Endothelial cell of umbilical vein (primary cell): Measurements from ENCODE around the gene SCYGR4. TPM values are rescaled to one million over a fixed set of nuclear protein-coding genes. Genes with fewer than 3 reads are reported as not detected.

Experiments used
- Bru-seq: library from RNA; stranded (reverse); fragments of 400-500 nt; gene quantifications from one replicate; lab custom pipeline; 2021; lab: Mats Ljungman, UMichigan
- BruChase-seq, 2 experiments: library from RNA; stranded (reverse); fragments of 400-500 nt; gene quantifications; one replicate each; lab custom pipeline; 2021; lab: Mats Ljungman, UMichigan
- BruUV-seq: library from RNA; stranded (reverse); fragments of 400-500 nt; replicated peaks from 2 replicates; lab custom pipeline; 2021; lab: Mats Ljungman, UMichigan
- CTCF ChIA-PET: fragments of 300-600, 350-600 bp; sonication (Branson Sonifier 250); formaldehyde crosslinking; loops from one replicate; lab custom pipeline; 2021; ENCODE audit warnings: antibody characterized with exemption, inconsistent platforms; lab: Charles Lee
- POLR2A ChIA-PET: fragments of 300-600, 350-600 bp; sonication (Branson Sonifier 250); formaldehyde crosslinking; loops from one replicate; lab custom pipeline; 2021; ENCODE audit warnings: antibody characterized with exemption, inconsistent platforms; lab: Charles Lee
- DNase-seq: peaks from one replicate; pipeline ENCODE4 v3.0.0-alpha.2; 2011; ENCODE audit warnings: low read depth, low spot score
- FAIRE-seq: peaks from 2 replicates; lab custom pipeline; 2011; peaks lifted over from hg19 to GRCh38; lab: Jason Lieb, UNC
- H2AFZ ChIP-seq: 2 replicates; pipeline ENCODE4 v1.6.0; 2012; ENCODE audit warnings: low read depth, low read length, control low read depth, inconsistent platforms
- H3K27ac ChIP-seq: 2 replicates; pipeline ENCODE4 v1.5.1; 2011; ENCODE audit warnings: low read depth, mild to moderate bottlenecking, control low read depth, low read length, moderate library complexity; ENCODE audit not compliant: insufficient read depth
- H3K27me3 ChIP-seq, 2 experiments: 2 replicates each; pipeline versions ENCODE4 v1.6.0 to v1.6.1; 2011; ENCODE audit warnings: low read length in 2 of 2, mixed read lengths in 1 of 2; ENCODE audit not compliant: control insufficient read depth in 2 of 2, insufficient read depth in 2 of 2
- H3K36me3 ChIP-seq, 2 experiments: 2 replicates in 1 of 2; 3 replicates in 1 of 2; pipeline ENCODE4 v1.5.1; 2011; ENCODE audit warnings: low read length in 2 of 2, mild to moderate bottlenecking in 1 of 2, moderate library complexity in 1 of 2; ENCODE audit not compliant: control insufficient read depth in 2 of 2, insufficient read depth in 2 of 2; ENCODE audit errors: extremely low read depth in 1 of 2
- H3K4me1 ChIP-seq: 3 replicates; pipeline ENCODE4 v1.5.1; 2011; ENCODE audit warnings: mild to moderate bottlenecking, low read length; ENCODE audit not compliant: control insufficient read depth, insufficient read depth; ENCODE audit errors: extremely low read depth
- H3K4me2 ChIP-seq: 2 replicates; pipeline ENCODE4 v1.6.1; 2011; ENCODE audit warnings: low read length, control low read depth, mixed read lengths; ENCODE audit not compliant: insufficient read depth
- H3K4me3 ChIP-seq, 3 experiments: fragments of 200-600 bp in 1 of 3; sonication (generic), shearing (Covaris generic) in 1 of 3; replicated peaks in 1 of 3; 2 replicates each; pipeline ENCODE4 v1.5.1; 2011 to 2016; ENCODE audit warnings: control low read depth in 3 of 3, low read length in 3 of 3, mild to moderate bottlenecking in 2 of 3, inconsistent platforms in 1 of 3, low read depth in 1 of 3, moderate library complexity in 1 of 3; ENCODE audit not compliant: insufficient read depth in 1 of 3
- H3K79me2 ChIP-seq: 2 replicates; pipeline ENCODE4 v1.6.0; 2012; ENCODE audit warnings: low read length, inconsistent platforms; ENCODE audit not compliant: control insufficient read depth, insufficient read depth
- H3K9ac ChIP-seq: replicated peaks from 2 replicates; pipeline ENCODE3; 2011; ENCODE audit warnings: low read length, control low read depth; ENCODE audit not compliant: insufficient read depth; ENCODE audit errors: extremely low read depth
- H3K9me1 ChIP-seq: replicated peaks from 3 replicates; pipeline ENCODE4 v1.6.0; 2011; ENCODE audit warnings: mild to moderate bottlenecking, low read length; ENCODE audit not compliant: control insufficient read depth, insufficient read depth; ENCODE audit errors: extremely low read depth
- H3K9me3 ChIP-seq: replicated peaks from 2 replicates; pipeline ENCODE4 v1.5.1; 2012; ENCODE audit warnings: low read length, inconsistent platforms; ENCODE audit not compliant: control insufficient read depth, insufficient read depth
- H4K20me1 ChIP-seq: replicated peaks from 2 replicates; pipeline ENCODE3; 2011; ENCODE audit warnings: mild to moderate bottlenecking, low read length; ENCODE audit not compliant: control insufficient read depth, insufficient read depth; ENCODE audit errors: extremely low read depth
- EZH2 ChIP-seq: IDR thresholded peaks from 2 replicates; pipeline ENCODE4 v1.6.1; 2012; ENCODE audit warnings: borderline replicate concordance, low read depth, mild to moderate bottlenecking, moderate library complexity, low read length, inconsistent platforms; ENCODE audit not compliant: severe bottlenecking
- FOS ChIP-seq: IDR thresholded peaks from 2 replicates; pipeline ENCODE4 v1.6.1; 2011; ENCODE audit warnings: mild to moderate bottlenecking, low read length, moderate library complexity, borderline replicate concordance; ENCODE audit not compliant: insufficient read depth
- GATA2 ChIP-seq: IDR thresholded peaks from 2 replicates; pipeline ENCODE4 v1.7.0; 2011; ENCODE audit warnings: low read depth, mild to moderate bottlenecking, moderate library complexity, mixed read lengths, low read length; ENCODE audit not compliant: insufficient read length, insufficient read depth
- JUN ChIP-seq: IDR thresholded peaks from 2 replicates; pipeline ENCODE4 v1.6.1; 2011; ENCODE audit warnings: borderline replicate concordance, low read depth; ENCODE audit not compliant: insufficient read length, insufficient read depth
- MYC ChIP-seq: IDR thresholded peaks from one replicate; pipeline ENCODE4 v1.6.1; 2011; ENCODE audit warnings: mild to moderate bottlenecking, low read depth, low read length
- POLR2A ChIP-seq: IDR thresholded peaks from 2 replicates; pipeline ENCODE4 v1.6.1; 2012; ENCODE audit warnings: low read depth, mild to moderate bottlenecking, control low read depth, low read length
- POLR2AphosphoS5 ChIP-seq: IDR thresholded peaks from 2 replicates; pipeline ENCODE4 v1.6.1; 2012; ENCODE audit warnings: low read depth, mild to moderate bottlenecking, control low read depth, low read length, moderate library complexity; ENCODE audit not compliant: insufficient read depth
- dilution Hi-C: fragments of 300-500 bp; cut with MboI; formaldehyde crosslinking; loops from one replicate; pipeline ENCODE4 v1.15.0; 2019; ENCODE audit warnings: low sequenced_read_pairs; ENCODE audit not compliant: extremely low pct_ligation_motif_present
- intact Hi-C: fragments of 100-400 bp; cut with micrococcal nuclease; formaldehyde crosslinking; loops from one replicate; pipeline ENCODE4 v1.10.0; 2022
- long read RNA-seq: library from polyadenylated mRNA; stranded (forward); transcript quantifications from one replicate; pipeline ENCODE4 v2.0.0, GENCODE V29; 2021
- polyA minus RNA-seq, 3 experiments: library from RNA; depleted of rRNA, polyadenylated mRNA; stranded (reverse); fragments of >200 nt; gene quantifications; 1 replicate in 1 of 3; 2 replicates in 2 of 3; pipeline ENCODE4 v1.2.3, GENCODE V29; 2011
- polyA plus RNA-seq, 4 experiments: library from polyadenylated mRNA; depleted of rRNA in 3 of 4; stranded (reverse) in 3 of 4; unstranded in 1 of 4; fragments of >200 nt; gene quantifications; 2 replicates each; pipeline versions ENCODE4 v1.2.1 to v1.2.3, GENCODE V29; 2011 to 2012; ENCODE audit warnings: missing spikeins in 1 of 4
- total RNA-seq: library from RNA; stranded (reverse); gene quantifications from 2 replicates; pipeline ENCODE4 v1.2.3, GENCODE V29; 2021
- TF ChIP-seq, protein P1 (sequence below): IDR thresholded peaks from 2 replicates; pipeline ENCODE4 v1.6.1; 2011; ENCODE audit not compliant: insufficient read depth, insufficient read length
- TF ChIP-seq, protein P2 (sequence below), 2 donors: IDR thresholded peaks; 1 replicate in 1 of 2; 2 replicates in 1 of 2; pipeline ENCODE4 v1.5.1; 2011; ENCODE audit warnings: low read length in 2 of 2, mild to moderate bottlenecking in 2 of 2, moderate library complexity in 2 of 2, control low read depth in 1 of 2, inconsistent platforms in 1 of 2, low read depth in 1 of 2; ENCODE audit not compliant: insufficient read depth in 1 of 2; ENCODE audit errors: extremely low read depth in 1 of 2

Gene SCYGR4, protein sequence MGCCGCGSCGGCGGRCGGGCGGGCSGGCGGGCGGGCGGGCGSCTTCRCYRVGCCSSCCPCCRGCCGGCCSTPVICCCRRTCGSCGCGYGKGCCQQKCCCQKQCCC
- not detected in 2 replicates for total RNA-seq
- polyA plus RNA-seq, result not detected in 2 replicates
- not detected in 2 replicates for polyA plus RNA-seq (2011; cell fraction: cytosol; rRNA removed)
- polyA plus RNA-seq (2011; cell fraction: nucleus; rRNA removed), result not detected in 2 replicates
- not detected in 2 replicates for polyA plus RNA-seq (2012)
- not detected in 2 replicates for polyA minus RNA-seq
- not detected for polyA minus RNA-seq (2011; cell fraction: cytosol; rRNA and poly(A)+ RNA removed)
- not detected in 2 replicates for polyA minus RNA-seq (2011; cell fraction: nucleus; rRNA and poly(A)+ RNA removed)
- percentile 17 among the genes with signal in this experiment for Bru-seq, nascent RNA
- percentile 20 among the genes with signal in this experiment for BruChase-seq, experiment 1, labeled RNA remaining after a 6-hour chase
- BruChase-seq, experiment 2, labeled RNA remaining after a 2-hour chase, result percentile 20 among the genes with signal in this experiment
- long read RNA-seq, result 0 reads

DNA sequence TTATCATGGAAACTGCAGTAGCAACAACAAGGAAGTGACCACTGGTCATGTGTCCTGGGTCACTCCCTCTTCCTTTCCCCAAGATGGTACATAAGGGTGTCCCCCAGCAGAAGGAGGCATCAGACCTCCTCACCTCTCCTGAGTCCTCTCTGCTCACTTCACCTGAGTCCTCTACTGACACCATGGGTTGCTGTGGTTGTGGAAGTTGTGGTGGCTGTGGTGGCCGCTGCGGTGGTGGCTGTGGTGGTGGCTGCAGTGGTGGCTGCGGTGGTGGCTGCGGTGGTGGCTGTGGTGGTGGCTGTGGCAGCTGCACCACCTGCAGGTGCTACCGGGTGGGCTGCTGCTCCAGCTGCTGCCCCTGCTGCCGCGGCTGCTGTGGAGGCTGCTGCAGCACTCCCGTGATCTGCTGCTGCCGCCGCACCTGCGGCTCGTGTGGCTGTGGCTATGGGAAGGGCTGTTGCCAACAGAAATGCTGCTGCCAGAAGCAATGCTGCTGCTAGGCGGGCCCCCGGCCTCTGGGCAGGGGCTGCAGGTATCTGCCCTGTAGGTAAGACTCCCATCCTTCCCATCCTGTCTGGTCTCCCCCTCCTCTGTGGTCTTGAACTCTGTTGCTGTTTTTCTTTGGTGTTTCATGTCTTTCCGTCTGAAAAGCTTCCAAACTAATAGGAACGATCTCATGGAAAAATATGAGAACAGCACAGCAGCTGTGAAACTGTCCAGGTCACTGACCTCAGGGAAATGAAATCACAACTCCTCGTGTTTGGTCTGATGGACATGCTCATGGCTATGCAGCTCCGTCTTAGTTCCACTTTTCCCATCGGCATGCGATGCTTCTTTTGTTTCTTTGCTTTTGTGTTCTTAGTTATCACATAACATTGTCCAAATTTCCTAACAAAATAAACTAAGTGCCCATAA lies at the start of gene SCYGR4:
SCYGR4 (plus strand) TSS at position 183 of the 915 bp plus-strand sequence; CDS start at position 183, 0 bp downstream.
- no TSS peak for BruUV-seq
- no peak for FAIRE-seq
- H2AFZ ChIP-seq, result no peak within 1 kb of the TSS

DNA sequence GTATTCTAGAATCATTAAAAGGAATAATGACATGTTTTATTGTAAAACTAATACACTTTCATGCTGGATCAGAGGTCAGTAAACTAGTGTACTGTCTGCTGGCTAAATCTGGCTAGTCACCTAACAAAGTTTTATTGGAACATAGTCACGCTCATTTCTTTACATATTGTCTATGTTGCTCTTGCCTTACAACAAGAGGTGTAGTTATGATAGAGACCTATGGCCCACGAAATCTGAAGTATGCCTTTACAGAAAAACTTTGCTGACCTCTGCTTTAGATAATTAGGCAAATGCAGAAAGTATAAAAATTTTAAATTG lies 48.5 kb upstream of the SCYGR4 start:
- no peak overlapping the region for H3K4me2 ChIP-seq
- dilution Hi-C loops (no loop called here), intact Hi-C loops (loop anchor here (5.0 kb wide), 1 partner anchor 162 kb away; no protein-coding TSS in a partner anchor)
- FAIRE-seq (no peak), DNase-seq (no peak)
- no TSS peak for BruUV-seq
- no peaks in the 10 kb centered on the region for H3K9me3 ChIP-seq
- no peak for TF ChIP-seq POLR2A
- no peak for TF ChIP-seq FOS
- no peak for TF ChIP-seq MYC
- no peak for TF ChIP-seq POLR2AphosphoS5
- TF ChIP-seq, protein P1, sequence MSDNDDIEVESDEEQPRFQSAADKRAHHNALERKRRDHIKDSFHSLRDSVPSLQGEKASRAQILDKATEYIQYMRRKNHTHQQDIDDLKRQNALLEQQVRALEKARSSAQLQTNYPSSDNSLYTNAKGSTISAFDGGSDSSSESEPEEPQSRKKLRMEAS, result no peak
- no peak for TF ChIP-seq EZH2
- TF ChIP-seq JUN, result no peak
- TF ChIP-seq, protein P2, sequence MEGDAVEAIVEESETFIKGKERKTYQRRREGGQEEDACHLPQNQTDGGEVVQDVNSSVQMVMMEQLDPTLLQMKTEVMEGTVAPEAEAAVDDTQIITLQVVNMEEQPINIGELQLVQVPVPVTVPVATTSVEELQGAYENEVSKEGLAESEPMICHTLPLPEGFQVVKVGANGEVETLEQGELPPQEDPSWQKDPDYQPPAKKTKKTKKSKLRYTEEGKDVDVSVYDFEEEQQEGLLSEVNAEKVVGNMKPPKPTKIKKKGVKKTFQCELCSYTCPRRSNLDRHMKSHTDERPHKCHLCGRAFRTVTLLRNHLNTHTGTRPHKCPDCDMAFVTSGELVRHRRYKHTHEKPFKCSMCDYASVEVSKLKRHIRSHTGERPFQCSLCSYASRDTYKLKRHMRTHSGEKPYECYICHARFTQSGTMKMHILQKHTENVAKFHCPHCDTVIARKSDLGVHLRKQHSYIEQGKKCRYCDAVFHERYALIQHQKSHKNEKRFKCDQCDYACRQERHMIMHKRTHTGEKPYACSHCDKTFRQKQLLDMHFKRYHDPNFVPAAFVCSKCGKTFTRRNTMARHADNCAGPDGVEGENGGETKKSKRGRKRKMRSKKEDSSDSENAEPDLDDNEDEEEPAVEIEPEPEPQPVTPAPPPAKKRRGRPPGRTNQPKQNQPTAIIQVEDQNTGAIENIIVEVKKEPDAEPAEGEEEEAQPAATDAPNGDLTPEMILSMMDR (IDR thresholded peaks at IDR 0.05; ENCODE audit: extremely low read depth in 1 of 2, insufficient read depth in 1 of 2, low read depth in 1 of 2, low read length in 2 of 2), result no peak
- no peak for TF ChIP-seq GATA2
- no peaks in the 10 kb centered on the region for H3K36me3 ChIP-seq
- POLR2A ChIA-PET, result interaction anchor here (0.7 kb wide), 1 partner anchor 197 kb away, joined by 3 read pairs; no protein-coding TSS in a partner anchor
- no peaks in the 10 kb centered on the region for H4K20me1 ChIP-seq
- no peak overlapping the region for H2AFZ ChIP-seq
- H3K9ac ChIP-seq, result no peak overlapping the region
- no peak overlapping the region for H3K27ac ChIP-seq
- H3K4me3 ChIP-seq, result no peak overlapping the region
- no peaks in the 10 kb centered on the region for H3K79me2 ChIP-seq
- no peaks in the 10 kb centered on the region for H3K4me1 ChIP-seq
- CTCF ChIA-PET, result no interaction called here
- H3K27me3 ChIP-seq, result no peaks in the 10 kb centered on the region
- H3K9me1 ChIP-seq, result no peaks in the 10 kb centered on the region

More for the DNA sequence above, at the start of gene SCYGR4:
- intact Hi-C loops (no loop called here), dilution Hi-C loops (no loop called here)
- ChIA-PET POLR2A (no interaction called here), CTCF (no interaction called here)
- TF ChIP-seq POLR2A, result no peak
- TF ChIP-seq, protein P1, result no peak
- TF ChIP-seq FOS, result no peak
- TF ChIP-seq POLR2AphosphoS5, result no peak
- Histone ChIP-seq H3K9me3 (no peaks in the 10 kb centered on the region), H3K4me1 (no peaks in the 10 kb centered on the region), H3K9ac (no peak within 1 kb of the TSS), H3K79me2 (no peaks in the 10 kb centered on the region), H3K27me3 (no peaks in the 10 kb centered on the region), H3K27ac (no peak within 1 kb of the TSS), H4K20me1 (no peaks in the 10 kb centered on the region), H3K4me3 (no peak within 1 kb of the TSS), H3K9me1 (no peaks in the 10 kb centered on the region), H3K4me2 (no peak within 1 kb of the TSS), H3K36me3 (no peaks in the 10 kb centered on the region)
- DNase-seq, result no peak
